ENCODE data around the gene APH1B. TPM values are rescaled to one million over a fixed set of nuclear protein-coding genes. Genes with fewer than 3 reads are reported as not detected.

APH1B gene
- total and polyA plus RNA-seq, 9 of the 15 experiments (the other 6 are each of a cell fraction or from before 2014, with no cell fraction given): 5.1 to 9.7 (median 7.0) TPM

- TF ChIP-seq NEUROD1 (IDR thresholded peaks at IDR 0.05; ENCODE audit: borderline replicate concordance, low read depth, low read length, partially characterized antibody): no peak
- 0 out of 2 replicates have a peak, but pooled peaks have one; percentile 51 for TF ChIP-seq ZNF766 (CRISPR knock-in tag; conservative IDR thresholded peaks at IDR 0.05)
- 0 out of 4 replicates have a peak, but pooled peaks of 1 of the 2 experiments have one; percentile 11 for TF ChIP-seq TEAD1 (CRISPR knock-in tag; IDR thresholded peaks at IDR 0.05)
- TF ChIP-seq ZNF76 (CRISPR knock-in tag; IDR thresholded peaks at IDR 0.05; ENCODE audit: borderline replicate concordance): 0 out of 2 replicates have a peak, but pooled peaks have one; percentile 57
- TF ChIP-seq RAD51 (IDR thresholded peaks at IDR 0.05; ENCODE audit: borderline replicate concordance, low read depth): peak; percentile 41
- 0 out of 2 replicates have a peak, but pooled peaks have one; percentile 57 for TF ChIP-seq CREB3 (tag; conservative IDR thresholded peaks at IDR 0.05; ENCODE audit: low read depth)
- 0 out of 2 replicates have a peak, but pooled peaks have one; percentile 20 for TF ChIP-seq MEF2D (tag; conservative IDR thresholded peaks at IDR 0.05; ENCODE audit: low read depth)
- TF ChIP-seq MAZ (CRISPR knock-in tag; conservative IDR thresholded peaks at IDR 0.05 in 1 of 2, IDR thresholded peaks at IDR 0.05 in 1 of 2): 0 out of 4 replicates have a peak, but pooled peaks of 1 of the 2 experiments have one; percentile 21
- TF ChIP-seq ZNF165 (CRISPR knock-in tag; IDR thresholded peaks at IDR 0.05; ENCODE audit: borderline replicate concordance): 0 out of 2 replicates have a peak, but pooled peaks have one; percentile 60
- no peak for TF ChIP-seq NR4A1 (CRISPR knock-in tag; IDR thresholded peaks at IDR 0.05)
- peak; percentile 50; the same call in 1 of the 2 replicates for TF ChIP-seq NR4A1 (tag; IDR thresholded peaks at IDR 0.05)
- no peak for TF ChIP-seq PKNOX1 (IDR thresholded peaks at IDR 0.05)
- 0 out of 2 replicates have a peak, but pooled peaks have one; percentile 37 for TF ChIP-seq ZNF41 (CRISPR knock-in tag; conservative IDR thresholded peaks at IDR 0.05)
- no peak for TF ChIP-seq ZNF507 (tag; conservative IDR thresholded peaks at IDR 0.05)
- peak; percentile 77 for TF ChIP-seq ZNF589 (CRISPR knock-in tag; IDR thresholded peaks at IDR 0.05; ENCODE audit: low read depth)
Measured at GRCh38 chr15:63350178-63350621, 72.8 kb downstream of the APH1B start (continued).
